Anterior cingulate cortex (tissue), 58 donors: ENCODE results near the gene CLEC16A.

Experiments
- DNase-seq, 58 donors: peaks; one replicate each; lab custom pipeline; 2025; lab: John Stamatoyannopoulos, UW

CLEC16A gene

DNA sequence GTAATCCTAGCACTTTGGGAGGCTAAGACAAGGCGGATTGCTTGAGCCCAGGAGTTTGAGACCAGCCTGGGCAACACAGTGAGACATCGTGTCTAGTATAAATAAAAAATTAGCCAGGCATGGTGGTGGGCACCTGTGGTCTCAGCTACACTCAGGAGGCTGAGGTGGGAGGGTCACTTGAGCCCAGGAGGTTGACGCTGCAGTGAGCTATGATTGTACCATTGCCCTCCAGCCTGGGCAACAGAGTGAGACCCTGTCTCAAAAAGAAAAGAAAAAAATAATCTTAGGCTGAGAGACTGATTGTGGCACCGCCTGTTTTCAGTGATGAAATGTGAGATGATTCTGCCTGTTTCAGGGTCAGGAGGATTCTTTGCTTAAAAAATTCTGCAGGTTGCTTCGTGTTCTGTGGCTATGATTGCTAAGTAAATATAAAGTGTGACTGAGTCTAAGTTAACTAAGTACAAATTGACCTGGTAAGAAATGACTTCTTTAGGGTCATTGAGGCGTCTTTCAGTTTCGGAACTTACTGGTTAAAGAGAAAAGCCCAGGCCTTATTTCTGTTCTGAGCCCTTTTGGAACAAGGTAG, 183.3 kb downstream of the CLEC16A start:
- DNase-seq = no peak

DNA sequence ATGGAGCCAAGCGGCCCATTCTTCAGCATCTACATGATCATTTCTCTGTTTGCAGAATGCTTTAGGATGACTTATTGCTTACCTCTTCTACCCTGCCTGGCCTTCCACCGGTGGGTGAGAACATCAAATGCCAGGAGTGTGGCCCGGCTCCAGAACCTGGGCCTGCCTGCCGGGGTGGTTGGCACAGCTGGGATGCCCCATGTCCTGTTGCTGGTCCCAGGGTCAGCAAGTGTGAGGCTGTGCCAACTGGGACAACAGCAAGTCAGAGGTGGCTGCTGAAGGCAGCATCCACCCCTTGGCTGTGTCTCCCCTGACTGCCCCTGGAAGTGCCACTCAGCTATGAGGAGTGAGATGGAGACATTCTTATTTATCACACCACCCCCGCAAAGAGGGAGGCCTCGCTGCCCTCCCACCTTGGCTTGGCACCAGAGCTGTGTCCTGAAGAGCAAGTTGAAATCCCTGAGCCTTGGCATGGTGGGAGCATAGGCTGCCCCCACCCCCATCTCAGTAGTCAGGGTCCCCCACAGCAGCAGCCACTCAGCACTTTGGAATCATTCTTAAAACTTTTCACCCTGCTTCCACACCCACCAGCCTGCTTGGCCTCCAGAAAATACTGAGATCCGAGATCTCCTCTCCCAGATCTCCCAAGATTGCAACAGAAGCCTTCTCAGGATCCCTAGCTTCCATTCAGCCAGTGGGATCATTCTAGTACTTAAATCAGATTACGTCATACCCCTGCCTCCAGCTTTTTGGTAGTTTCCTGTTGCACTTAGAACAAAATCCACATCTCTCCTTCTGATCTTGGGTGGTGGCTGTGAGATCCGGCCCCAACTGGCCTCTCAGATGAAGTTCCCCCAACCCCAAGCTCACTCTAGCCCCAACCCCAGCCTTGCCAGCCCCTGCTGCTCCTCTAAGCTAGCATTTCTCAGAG, 184.1 kb downstream of the CLEC16A start:
- no peak for DNase-seq

DNA sequence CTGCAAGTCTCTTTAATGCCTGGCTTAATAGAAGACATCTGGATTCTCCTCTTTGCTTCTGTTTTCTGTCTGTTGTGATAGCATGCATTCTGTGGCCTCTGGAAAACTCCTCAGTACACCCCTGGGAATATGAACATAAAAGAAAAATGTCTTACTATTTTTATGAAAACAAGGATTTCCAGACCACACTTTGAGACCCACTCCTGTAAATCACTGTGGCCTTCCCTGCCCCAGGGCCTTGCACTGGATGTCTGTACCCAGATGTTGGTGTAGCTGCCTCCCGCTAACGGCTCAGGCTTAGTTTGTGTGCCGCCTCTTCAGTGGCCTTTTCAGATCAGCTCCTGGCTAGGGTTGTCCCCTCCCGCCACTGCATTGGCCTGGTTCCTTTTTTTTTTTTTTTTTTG, 185.0 kb downstream of the CLEC16A start:
- no peak for DNase-seq

DNA sequence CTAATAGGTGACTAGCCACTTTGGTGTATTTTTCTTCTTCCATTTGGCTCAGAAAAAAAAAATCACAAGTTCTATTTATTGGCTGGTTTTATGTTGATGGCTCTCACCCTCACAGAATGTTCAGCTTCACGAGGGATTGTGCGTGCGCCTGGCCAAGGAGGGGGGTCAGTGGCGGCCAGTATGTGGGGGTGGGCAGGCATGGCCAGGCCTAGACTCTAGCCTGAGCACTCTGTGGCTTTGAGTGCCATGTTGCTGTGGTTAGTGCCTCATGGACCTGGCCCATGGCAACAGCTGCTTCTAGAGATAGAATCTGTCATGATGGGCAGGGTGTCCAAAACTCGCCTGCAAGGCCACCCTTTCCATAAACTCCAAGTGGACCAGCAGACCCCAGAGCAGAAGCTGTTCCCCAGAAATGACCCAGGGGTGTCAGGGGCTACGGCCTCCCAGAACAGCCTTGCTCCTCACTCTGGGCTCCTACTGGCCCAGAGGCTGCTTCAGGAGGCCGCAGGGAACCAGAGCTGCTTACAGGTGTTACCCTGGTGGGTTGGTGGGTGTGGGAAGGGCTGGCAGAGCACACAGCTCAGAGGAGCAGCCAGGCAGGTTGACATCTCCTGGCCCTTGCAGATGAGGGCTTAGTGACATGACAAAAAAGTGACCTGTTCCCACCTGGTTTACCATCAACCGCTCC, 186.8 kb downstream of the CLEC16A start:
- no peak for DNase-seq

GRCh38 chr16:11131706-11132105, 187.3 kb downstream of the CLEC16A start:
- DNase-seq = peak in 12 of 58 donors; percentile 3 to 31 (median 13)

DNA sequence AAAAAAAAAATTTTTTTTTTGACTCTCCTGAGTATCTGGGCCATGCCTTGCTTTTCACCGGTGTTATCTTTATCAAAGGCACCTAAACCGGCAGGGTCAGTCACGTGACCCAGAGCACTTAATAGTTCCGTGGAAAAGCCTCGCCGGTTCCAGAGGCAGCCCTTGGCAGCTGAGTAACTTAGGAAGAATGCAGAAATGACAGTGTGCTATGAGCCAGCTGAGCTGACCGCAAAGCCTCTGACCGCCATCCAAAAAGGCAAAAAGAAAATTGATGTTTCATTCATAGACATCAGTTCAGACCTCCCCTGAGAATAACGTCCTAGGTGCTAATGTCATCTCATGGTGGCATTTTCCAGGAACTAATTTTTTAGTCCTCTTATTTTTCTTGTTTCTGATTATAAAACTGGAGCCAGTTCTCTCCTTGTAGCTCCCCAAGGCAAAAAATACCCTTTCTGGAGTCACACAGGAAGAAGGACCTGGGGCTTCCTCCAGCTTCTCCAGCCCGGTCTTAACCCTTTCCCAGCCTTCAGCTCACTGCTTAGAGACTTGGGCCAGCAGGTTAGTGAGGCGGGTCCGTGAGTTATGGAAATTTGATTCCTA, 189.1 kb downstream of the CLEC16A start:
- DNase-seq = peak in 4 of 58 donors; percentile 6 to 23 (median 10)

DNA sequence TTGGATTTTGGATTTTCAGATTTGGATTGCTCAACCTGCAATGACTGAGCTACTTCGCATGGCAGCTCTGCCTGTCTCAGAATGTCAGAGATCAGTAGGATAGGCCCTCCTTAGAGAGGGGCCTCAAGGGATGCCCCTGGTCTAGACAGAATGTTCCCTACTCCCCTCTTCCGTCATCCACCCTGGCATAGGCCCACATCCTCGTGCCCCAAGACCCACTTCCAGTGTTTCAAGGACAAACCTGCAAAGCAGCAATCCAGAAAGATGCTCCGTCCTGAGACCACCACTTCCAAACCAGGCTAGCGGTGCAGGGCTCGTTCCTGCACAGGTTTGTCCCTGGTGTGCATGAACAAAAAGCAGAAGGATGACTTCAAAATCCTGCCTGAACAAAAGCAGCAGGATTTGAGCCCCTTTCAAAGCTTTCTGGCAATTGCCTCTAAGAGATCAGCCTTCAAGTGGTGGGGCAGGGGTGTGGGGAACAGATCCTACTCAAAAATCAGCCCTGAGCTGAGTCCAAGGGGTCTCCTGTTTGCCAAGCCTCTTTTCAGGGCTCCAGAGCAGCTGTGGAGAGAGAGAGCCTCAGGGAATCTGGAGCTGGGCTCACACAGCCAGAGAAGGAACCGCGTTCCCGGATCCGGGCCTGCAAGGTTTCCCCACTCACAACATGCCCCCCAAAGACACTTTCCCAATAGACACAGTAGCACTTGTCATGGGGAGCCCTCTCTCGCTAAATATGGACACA, 190.5 kb downstream of the CLEC16A start:
- DNase-seq = peak in 4 of 58 donors; percentile 9 to 26 (median 25)

DNA sequence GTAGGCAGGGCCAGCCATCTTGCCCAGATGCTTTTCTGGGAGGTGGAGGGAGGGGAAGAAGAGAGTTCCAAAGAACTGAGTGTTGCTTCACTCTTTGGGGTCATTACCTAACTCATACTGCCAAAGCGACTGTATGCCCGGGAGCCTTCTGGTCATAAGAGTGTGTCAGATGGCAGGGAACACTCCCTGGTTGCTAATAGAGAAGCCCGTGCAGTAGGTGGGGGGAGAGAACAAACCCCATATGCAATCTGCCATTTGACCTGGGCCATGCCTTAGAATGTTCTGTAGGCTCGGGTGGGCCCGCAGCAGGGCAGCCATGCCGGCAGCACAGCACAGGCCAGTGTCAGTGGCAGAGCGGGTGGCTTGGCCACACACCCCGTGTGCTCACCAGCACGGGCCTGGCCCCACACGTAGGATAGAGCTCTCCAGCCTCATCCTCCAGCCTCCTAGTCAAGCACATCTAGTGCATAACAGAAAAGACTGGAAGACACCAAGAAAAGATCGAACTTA, 191.2 kb downstream of the CLEC16A start:
- DNase-seq = peak in 1 of 58 donors; percentile 6

- no peak for DNase-seq
These were observed 192.2 kb downstream of the CLEC16A start for GRCh38 chr16:11136600-11136999.

- no peak for DNase-seq
These were observed 193.8 kb downstream of the CLEC16A start for GRCh38 chr16:11138022-11138768.

- no peak for DNase-seq
These were observed 194.5 kb downstream of the CLEC16A start for GRCh38 chr16:11138769-11139325.

DNA sequence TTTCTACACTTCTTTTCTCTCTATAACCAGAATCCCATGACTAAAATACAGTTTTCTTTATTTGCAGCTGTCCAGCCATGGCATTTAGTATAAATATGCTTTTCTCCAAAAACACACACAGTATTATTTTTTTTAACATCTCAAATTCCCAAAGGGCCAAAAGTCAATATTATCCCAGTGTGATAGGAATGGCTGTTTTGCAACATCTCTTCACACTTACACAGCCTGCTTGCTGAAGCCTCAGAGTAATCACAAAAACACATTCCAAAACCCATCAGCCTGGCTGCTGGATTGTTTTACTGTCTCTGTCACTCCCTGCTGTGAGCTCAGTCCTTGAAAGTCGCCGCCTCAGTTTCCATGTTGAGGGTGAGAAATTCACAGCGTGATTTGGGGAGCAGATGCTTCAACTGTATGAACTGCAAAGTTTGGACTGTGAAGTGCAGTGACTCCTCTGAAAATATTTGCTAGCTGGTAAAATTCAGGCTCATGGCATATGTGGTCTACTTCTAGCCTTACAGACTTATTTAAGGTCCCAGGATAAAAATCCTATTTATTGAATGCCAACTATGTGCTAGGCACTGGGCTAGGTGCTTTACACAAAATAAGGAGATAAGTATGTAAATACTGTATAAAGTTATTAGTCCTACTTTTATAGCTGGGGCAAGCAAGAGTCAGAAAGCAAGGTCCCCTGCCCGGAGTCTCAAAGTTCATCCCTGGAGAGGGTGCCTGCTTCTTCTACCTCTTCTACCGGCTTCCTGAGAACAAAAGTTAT, 195.1 kb downstream of the CLEC16A start:
- no peak for DNase-seq

GRCh38 chr16:11140098-11140375, 195.7 kb downstream of the CLEC16A start:
- no peak for DNase-seq

DNA sequence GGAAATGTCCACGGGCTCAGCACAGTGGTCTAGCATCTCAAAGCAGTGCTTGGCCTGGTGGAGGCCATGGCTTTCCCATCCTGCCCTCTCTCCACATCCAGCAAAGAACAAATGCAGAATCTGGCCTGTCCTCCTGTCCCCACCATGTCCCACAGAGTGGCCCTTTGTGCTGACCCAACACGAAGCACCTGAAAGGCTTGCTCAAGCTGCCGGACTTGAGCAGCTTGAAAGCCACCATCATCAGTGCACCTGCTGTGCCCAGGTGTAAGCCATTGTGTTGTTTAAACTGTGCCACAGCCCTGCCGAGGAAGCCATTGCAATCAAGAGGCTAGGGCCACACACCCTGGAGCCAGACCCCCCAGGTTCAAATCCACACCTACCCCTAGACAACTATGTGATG, 196.1 kb downstream of the CLEC16A start:
- DNase-seq = no peak

- no peak for DNase-seq
These were observed 196.5 kb downstream of the CLEC16A start for GRCh38 chr16:11140867-11141266.

DNA sequence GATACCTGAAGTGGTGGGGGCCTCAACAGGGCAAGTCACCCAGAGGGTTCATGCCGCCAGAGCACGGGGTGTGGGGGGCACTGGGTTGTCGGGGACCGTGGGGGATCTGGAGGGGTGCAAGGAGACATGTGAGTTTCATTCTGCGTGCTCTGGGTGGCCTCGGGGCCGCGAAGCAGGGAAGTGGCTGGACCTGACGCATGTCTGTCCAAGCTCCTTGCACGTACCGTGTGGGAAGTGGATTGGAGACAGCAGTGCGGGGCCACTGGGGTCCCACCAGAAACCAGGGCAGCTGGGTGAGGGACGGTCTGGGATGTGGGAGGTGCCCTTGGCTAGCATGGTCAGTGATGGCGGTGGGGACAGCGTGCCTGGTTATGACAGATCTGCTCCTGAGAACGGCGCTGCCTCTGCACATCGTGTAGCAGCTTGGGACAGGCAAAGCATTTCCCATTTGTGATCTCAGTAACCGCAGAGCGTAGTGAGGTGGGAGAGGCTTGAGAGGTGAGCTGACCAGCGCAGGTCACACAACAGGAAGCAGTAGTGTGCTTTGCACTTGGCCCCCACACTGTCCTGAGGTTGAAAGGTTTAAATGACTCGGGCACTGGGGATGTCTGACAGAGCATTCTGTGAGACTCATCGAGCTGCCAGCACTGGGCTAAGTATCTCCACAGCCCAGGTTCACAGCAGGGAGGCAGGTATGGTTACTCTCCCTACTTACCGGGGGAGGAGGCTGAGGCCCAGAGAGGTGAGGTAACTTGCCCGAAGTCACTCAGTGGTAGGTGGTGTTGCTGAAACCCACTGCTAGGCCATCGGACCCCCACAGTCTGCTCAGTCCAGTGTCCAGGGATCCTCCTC, 197.3 kb downstream of the CLEC16A start:
- no peak for DNase-seq

DNA sequence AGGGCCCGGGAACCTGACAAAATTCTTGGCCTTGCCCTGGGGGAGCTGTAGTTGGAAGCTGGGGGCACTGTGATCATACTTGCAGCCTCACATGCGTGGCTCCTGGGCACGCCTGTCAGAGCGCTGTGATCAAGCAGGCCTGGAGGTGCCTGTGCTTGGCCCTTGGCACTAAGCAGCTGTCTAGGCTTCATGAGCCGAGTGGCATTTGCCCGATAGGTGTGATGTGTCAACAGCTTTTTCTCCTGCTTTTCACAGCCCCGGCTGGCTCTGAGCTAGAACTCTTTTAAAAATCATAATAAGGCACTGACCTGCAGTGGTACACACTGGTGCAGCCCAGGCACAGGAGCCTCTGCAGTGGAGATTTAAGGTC, 197.9 kb downstream of the CLEC16A start:
- no peak for DNase-seq
